ENCODE measurements around the gene UXS1. TPM values are rescaled to one million over a fixed set of nuclear protein-coding genes. Genes with fewer than 3 reads are reported as not detected.
"Not testable (repeated sequence)": the region's sequence is repeated elsewhere in the genome, so short reads cannot be mapped to it uniquely, and the experiment has no call there.

The UXS1 gene
- total RNA-seq: 100 to 1,000 TPM in 1 of 2 experiments, 10 to 100 TPM in 1; 95.3 to 100 TPM

DNA sequence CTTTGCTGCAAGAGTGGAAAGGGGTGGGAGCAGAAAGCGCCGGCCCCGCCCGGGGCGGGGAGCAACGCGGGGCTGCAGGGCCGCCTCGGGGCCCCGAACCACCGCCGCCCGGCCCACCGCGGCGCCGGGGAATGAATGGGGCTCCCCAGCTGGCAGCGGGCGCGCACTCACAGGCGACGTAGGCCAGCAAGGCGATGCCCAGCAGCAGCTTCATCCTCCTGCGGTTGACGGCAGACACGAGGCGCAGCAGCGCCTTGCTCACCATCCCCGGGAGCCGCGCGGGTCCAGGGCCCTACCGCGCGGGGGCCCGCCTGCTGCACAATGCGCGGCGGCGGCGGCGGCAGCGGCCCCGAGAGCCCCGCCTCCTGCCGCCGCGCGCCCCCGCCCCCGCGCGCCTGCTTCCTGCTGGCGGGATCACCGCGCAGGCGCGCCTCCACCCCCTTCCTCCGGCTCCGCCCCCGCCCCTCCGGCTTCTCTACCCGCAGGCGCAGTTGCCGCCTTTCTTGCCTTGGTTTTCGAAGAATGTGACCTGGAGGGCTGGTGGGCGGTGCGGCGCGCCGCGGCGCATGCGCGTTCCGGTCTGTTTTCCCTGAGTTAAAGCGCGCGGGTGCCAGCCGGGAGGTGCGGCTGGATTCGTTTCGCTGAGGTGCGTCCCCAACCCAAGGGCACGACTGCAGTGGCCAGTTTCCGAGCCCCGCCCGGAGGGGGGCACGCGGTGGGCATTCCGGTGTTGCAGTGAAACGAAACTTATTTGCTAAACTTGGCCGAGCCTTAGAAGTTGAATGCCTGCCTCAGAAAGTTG is at the start of gene UXS1:
TSS of gene UXS1 (minus strand) at position 325 of the 802 bp plus-strand sequence. CDS start at position 265, 60 bp downstream.
- Mint-ChIP-seq H3K36me3 (ENCODE audit: low read depth) (peaks cover 25% of the 10 kb centered on the region), H3K27ac (peak within 1 kb of the TSS; percentile 86), H3K9me3 (ENCODE audit: insufficient read depth) (no peaks in the 10 kb centered on the region), H3K4me3 (peak within 1 kb of the TSS; percentile 88), H3K4me1 (ENCODE audit: low read depth) (peaks cover 44% of the 10 kb centered on the region), H3K27me3 (ENCODE audit: low read depth) (peaks cover 2% of the 10 kb centered on the region)
- POLR2A ChIA-PET: interaction anchor here (0.6 to 3.0 kb wide), 5 partner anchors 34 to 100 kb away, joined by 3 to 62 read pairs (median 6); no protein-coding TSS in a partner anchor
- peak; percentile 84 for ATAC-seq
- peak; percentile 99 for DNase-seq
- CTCF ChIA-PET: interaction anchor here (0.6 to 1.8 kb wide), 4 partner anchors 12 to 1049 kb away, joined by 3 to 13 read pairs (median 4); no protein-coding TSS in a partner anchor

DNA sequence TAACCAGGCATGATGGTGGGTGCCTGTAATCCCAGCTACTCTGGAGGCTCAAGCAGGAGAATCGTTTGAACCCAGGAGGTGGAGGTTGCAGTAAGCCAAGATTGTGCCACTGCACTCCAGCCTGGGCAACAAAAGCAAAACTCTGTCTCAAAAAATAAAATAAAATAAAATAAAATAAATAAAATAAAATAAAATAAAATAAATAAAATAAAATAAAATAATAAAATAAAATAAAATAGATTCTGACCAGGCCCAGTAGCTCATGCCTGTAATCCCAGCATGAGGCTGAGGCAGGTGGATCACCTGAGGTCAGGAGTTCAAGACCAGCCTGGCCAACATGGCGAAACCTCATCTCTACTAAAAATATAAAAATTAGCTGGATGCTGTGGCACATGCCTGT is 45.4 kb upstream of the UXS1 start:
- H3K27ac Mint-ChIP-seq; H3K27me3 Mint-ChIP-seq (ENCODE audit: low read depth); CTCF ChIA-PET: not testable (repeated sequence)

DNA sequence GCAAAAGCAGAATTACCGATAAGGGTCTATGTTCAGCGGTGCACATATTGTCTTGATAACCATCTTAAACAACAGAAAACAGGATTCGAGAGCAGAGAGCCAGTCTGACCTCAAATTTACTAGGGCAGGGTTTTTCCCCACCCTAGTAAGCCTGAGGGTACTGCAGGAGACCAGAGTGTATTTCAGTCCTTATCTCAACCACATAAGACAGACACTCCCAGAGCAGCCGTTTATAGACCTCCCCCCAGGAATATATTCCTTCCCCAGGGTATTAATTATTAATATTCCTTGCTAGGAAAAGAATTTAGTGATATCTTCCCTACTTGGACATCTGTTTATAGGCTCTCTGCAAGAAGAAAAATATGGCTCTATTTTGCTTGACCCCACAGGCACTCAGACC is 41.3 kb upstream of the UXS1 start:
- H3K9me3 Mint-ChIP-seq (ENCODE audit: insufficient read depth): peaks cover 21% of the 10 kb centered on the region
- DNase-seq; H3K36me3 Mint-ChIP-seq (ENCODE audit: low read depth); H3K27me3 Mint-ChIP-seq (ENCODE audit: low read depth); H3K27ac Mint-ChIP-seq; CTCF ChIA-PET; ATAC-seq; H3K4me1 Mint-ChIP-seq (ENCODE audit: low read depth); H3K4me3 Mint-ChIP-seq; POLR2A ChIA-PET: not testable (repeated sequence)

More for the DNA sequence above, 45.4 kb upstream of the UXS1 start:
- H3K36me3 Mint-ChIP-seq (ENCODE audit: low read depth); ATAC-seq; H3K4me1 Mint-ChIP-seq (ENCODE audit: low read depth); POLR2A ChIA-PET; H3K4me3 Mint-ChIP-seq; DNase-seq: not testable (repeated sequence)
- H3K9me3 Mint-ChIP-seq (ENCODE audit: insufficient read depth): peaks cover 13% of the 10 kb centered on the region

DNA sequence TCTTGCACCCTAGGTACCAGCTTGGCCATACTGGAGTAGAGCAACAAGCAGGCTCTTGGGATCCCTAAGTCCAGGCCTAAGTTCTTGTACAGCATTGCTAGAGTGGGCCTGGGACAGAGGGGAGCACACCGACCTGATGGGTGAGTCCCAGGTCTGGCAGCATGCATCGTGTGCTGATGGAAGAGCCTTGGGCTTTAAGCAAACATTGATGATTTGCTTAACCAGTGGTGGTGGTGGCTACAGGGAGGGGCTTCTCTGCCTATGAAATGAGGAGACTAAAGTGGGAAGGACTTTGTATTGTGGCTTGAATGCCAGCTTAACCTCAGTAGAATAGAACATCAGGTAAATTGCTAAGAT is 39.2 kb upstream of the UXS1 start:
- Mint-ChIP-seq H3K9me3 (ENCODE audit: insufficient read depth) (peaks cover 21% of the 10 kb centered on the region), H3K27ac (no peak overlapping the region), H3K27me3 (ENCODE audit: low read depth) (peaks cover 3% of the 10 kb centered on the region), H3K4me1 (ENCODE audit: low read depth) (no peaks in the 10 kb centered on the region), H3K36me3 (ENCODE audit: low read depth) (peaks cover 4% of the 10 kb centered on the region), H3K4me3 (no peak overlapping the region)
- CTCF ChIA-PET: no interaction called here
- DNase-seq (no peak), ATAC-seq (no peak)
- POLR2A ChIA-PET: no interaction called here

DNA sequence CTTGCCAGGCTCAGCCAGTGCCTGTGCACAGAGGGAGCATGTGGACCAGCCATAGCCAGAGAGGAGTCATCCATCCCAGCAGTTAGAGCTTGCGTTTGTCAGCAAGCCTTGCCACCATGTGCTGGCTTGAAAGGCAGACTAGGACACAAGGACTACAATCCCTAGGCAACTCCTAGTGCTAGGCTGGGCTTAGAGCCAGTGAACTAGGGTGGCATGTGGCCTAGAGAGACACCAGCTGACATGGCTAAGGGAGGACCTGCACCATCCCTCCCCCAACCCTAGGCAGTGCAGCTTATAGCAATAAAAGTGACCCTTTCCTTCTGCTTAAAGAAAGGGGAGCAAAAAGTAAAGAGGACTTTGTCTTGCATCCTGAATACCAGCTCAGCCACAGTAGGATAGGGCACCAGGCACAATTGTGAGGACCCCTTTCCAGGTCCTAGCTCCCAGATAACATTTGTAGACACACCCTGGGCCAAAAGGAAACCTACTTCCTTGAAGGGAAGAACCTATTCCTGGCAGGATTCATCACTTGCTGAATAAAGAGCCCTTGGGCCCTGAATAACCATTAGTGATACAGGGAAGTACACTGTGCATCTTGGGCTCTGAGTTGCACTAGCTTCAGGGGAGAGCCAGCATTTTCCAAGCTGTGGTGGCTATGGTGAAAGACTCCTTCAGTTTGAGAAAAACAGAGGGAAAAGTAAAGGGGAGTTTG is 38.7 kb upstream of the UXS1 start:
- peaks cover 3% of the 10 kb centered on the region for H3K27me3 Mint-ChIP-seq (ENCODE audit: low read depth)
- POLR2A ChIA-PET: no interaction called here
- peaks cover 4% of the 10 kb centered on the region for H3K36me3 Mint-ChIP-seq (ENCODE audit: low read depth)
- CTCF ChIA-PET: no interaction called here
- H3K4me3 Mint-ChIP-seq: no peak overlapping the region
- no peak overlapping the region for H3K27ac Mint-ChIP-seq
- peaks cover 21% of the 10 kb centered on the region for H3K9me3 Mint-ChIP-seq (ENCODE audit: insufficient read depth)
- DNase-seq: no peak
- ATAC-seq: no peak
- H3K4me1 Mint-ChIP-seq (ENCODE audit: low read depth): no peaks in the 10 kb centered on the region

DNA sequence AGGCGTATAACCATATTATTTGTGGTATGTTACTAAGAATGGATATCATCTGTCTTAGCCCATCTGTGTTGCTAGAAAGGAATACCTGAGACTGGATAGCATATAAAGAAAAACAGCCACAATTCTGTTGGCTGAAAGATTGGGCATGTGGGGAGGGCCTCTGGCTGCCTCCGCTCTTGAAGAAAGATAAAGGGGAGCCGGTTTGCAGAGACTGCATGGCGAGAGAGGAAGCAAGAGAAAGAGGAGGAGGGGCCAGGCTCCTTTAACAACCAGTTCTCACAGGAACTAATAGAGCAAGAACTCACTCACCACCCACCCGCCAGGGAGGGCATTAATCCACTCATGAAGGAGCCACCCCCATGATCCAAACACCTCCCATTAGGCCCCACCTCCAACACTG is 29.2 kb upstream of the UXS1 start:
- H3K4me1 Mint-ChIP-seq (ENCODE audit: low read depth): no peaks in the 10 kb centered on the region
- DNase-seq: no peak
- ChIA-PET CTCF (no interaction called here), POLR2A (no interaction called here)
- H3K4me3 Mint-ChIP-seq: no peak overlapping the region
- H3K27me3 Mint-ChIP-seq (ENCODE audit: low read depth): no peaks in the 10 kb centered on the region
- no peak for ATAC-seq
- no peak overlapping the region for H3K27ac Mint-ChIP-seq
- H3K36me3 Mint-ChIP-seq (ENCODE audit: low read depth): no peaks in the 10 kb centered on the region
- no peaks in the 10 kb centered on the region for H3K9me3 Mint-ChIP-seq (ENCODE audit: insufficient read depth)

DNA sequence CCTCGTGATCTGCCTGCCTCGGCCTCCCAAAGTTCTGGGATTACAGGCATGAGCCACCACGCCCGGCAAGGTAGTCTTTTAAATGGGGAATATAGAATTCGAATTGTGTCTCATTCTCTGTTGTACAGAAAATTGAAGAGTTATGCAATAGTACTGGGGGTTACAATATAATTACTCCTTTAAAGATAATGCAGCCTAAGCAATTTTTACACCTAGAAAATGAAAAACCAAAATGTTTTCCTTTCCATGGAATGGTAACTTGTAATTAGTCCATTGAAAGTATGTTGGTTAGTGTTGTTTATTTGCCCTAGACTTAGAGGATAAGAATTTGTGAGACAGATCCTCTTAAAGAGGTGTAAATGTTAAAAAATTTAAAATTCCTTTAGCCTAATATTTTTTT is 28.0 kb upstream of the UXS1 start:
- H3K4me1 Mint-ChIP-seq (ENCODE audit: low read depth); ATAC-seq; DNase-seq; H3K4me3 Mint-ChIP-seq; H3K9me3 Mint-ChIP-seq (ENCODE audit: insufficient read depth); H3K27me3 Mint-ChIP-seq (ENCODE audit: low read depth); H3K36me3 Mint-ChIP-seq (ENCODE audit: low read depth); POLR2A ChIA-PET; CTCF ChIA-PET; H3K27ac Mint-ChIP-seq: not testable (repeated sequence)

DNA sequence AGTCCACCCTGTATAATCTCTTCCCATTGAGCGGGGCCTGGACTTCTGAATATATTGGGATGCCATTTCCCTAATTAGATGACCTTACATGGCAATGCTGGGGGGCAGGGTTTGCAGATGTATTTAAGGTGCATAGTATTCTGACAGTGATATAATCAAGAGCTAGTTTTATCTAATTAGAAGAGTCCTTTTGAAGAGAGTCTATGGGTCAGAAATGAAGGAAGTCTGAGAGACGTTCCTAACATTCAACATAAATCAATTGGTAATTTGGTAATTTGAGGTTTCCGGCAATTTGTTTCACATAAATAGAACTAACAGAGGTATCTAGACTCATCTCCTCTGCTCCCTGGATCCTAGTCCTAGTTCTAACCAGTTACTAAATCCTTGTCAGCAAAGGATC is 25.7 kb upstream of the UXS1 start:
- ATAC-seq (no peak), DNase-seq (no peak)
- no peak overlapping the region for H3K4me3 Mint-ChIP-seq
- peaks cover 7% of the 10 kb centered on the region for H3K4me1 Mint-ChIP-seq (ENCODE audit: low read depth)
- no peak overlapping the region for H3K27ac Mint-ChIP-seq
- POLR2A ChIA-PET: no interaction called here
- CTCF ChIA-PET: no interaction called here
- H3K27me3 Mint-ChIP-seq (ENCODE audit: low read depth): peaks cover 4% of the 10 kb centered on the region
- H3K9me3 Mint-ChIP-seq (ENCODE audit: insufficient read depth): peaks cover 4% of the 10 kb centered on the region
- H3K36me3 Mint-ChIP-seq (ENCODE audit: low read depth): no peaks in the 10 kb centered on the region

DNA sequence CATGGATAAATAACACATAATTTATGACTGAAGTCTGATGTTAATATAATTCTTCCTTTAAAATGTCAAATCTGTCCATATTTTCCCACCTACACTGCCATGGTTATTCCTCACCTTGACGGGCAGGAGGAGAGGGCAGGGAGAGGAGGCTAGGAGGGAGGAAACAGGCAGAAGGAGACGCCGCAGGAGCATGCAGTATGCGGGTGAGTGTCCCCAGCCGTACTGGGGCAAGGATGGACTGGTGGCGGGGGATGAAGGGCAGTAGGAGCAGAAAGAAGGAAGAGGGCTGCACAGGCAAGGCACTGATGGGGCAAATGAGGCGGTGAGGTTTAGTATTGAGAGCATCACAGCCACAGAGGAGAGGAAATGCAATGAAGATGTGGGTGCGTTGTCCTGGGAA is 25.1 kb upstream of the UXS1 start:
- H3K4me1 Mint-ChIP-seq (ENCODE audit: low read depth); CTCF ChIA-PET; H3K27ac Mint-ChIP-seq; H3K27me3 Mint-ChIP-seq (ENCODE audit: low read depth); ATAC-seq; H3K4me3 Mint-ChIP-seq; H3K9me3 Mint-ChIP-seq (ENCODE audit: insufficient read depth); H3K36me3 Mint-ChIP-seq (ENCODE audit: low read depth); DNase-seq: not testable (repeated sequence)
- POLR2A ChIA-PET: interaction anchor here (0.6 kb wide), 1 partner anchor 48 kb away, joined by 3 read pairs; no protein-coding TSS in a partner anchor

DNA sequence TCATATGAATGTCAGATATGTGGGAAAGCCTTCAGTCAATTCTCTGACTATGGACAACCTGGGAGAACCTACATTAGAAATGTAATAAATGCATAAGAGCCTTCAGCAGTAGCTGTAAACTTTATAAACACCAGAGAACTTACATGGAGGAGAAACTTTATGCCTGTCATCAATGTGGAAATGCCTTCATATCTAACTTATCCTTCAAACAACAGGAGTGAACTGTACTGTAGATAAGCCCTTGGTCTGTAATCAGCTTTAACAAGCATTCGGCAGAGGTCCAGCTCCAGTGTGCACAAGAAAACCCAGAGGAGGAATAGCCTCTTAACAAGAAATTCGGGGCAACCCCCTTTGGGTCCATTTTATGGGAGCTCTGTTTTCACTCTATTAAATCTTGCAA is 14.8 kb upstream of the UXS1 start:
- no peak for ATAC-seq
- Mint-ChIP-seq H3K4me1 (ENCODE audit: low read depth) (peaks cover 10% of the 10 kb centered on the region), H3K4me3 (no peak overlapping the region), H3K36me3 (ENCODE audit: low read depth) (peaks cover 4% of the 10 kb centered on the region), H3K27me3 (ENCODE audit: low read depth) (no peaks in the 10 kb centered on the region), H3K9me3 (ENCODE audit: insufficient read depth) (peaks cover 13% of the 10 kb centered on the region), H3K27ac (no peak overlapping the region)
- POLR2A ChIA-PET: interaction anchor here (1.1 kb wide), 1 partner anchor 48 kb away, joined by 4 read pairs; no protein-coding TSS in a partner anchor
- no peak for DNase-seq
- CTCF ChIA-PET: interaction anchor here (0.6 kb wide), 1 partner anchor 1359 kb away, joined by 3 read pairs; no protein-coding TSS in a partner anchor

DNA sequence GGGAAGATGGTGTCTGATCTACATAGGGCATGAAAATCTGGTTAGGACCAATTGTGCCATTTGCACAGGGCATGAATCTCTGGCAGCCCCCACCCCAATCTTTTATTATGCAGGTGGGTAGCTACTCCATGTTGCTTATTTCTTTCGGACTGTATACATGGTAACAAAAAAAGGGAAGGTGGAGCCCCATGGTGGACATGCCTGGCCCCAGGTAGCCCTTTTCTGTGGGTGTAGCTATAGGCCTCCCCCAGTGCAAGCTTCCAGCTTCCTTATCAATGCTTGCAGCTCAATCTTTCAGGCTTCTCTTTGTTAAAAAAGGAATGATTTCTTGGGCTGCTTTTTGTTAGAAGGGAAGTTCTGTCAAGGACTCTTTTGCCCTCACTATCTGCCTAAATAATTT is 14.3 kb upstream of the UXS1 start:
- CTCF ChIA-PET: no interaction called here

DNA sequence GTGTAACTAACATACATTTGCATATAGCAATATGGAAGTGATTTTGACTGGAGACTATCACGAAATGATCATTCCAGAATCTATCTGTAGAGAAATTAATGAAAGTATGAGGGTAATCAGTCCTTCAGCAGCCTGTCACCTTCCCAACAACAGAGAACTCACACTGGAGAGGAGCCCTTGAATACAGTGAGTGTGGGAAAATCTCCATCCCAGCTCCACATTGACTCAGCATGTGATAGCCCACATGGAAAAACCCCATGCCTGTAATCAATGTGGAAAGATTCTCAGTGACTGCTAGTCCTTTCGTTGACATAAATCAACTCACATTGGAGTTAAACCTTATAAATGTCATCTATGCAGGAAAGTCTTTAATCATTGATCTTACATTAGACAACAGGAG is 13.1 kb upstream of the UXS1 start:
- no peak for DNase-seq
- Mint-ChIP-seq H3K27ac (no peak overlapping the region), H3K4me3 (no peak overlapping the region), H3K27me3 (ENCODE audit: low read depth) (peaks cover 3% of the 10 kb centered on the region), H3K4me1 (ENCODE audit: low read depth) (peaks cover 10% of the 10 kb centered on the region), H3K36me3 (ENCODE audit: low read depth) (peaks cover 4% of the 10 kb centered on the region), H3K9me3 (ENCODE audit: insufficient read depth) (peaks cover 13% of the 10 kb centered on the region)
- no peak for ATAC-seq
- ChIA-PET CTCF (no interaction called here), POLR2A (no interaction called here)

More for the DNA sequence above, 14.3 kb upstream of the UXS1 start:
- peaks cover 10% of the 10 kb centered on the region for H3K4me1 Mint-ChIP-seq (ENCODE audit: low read depth)
- H3K36me3 Mint-ChIP-seq (ENCODE audit: low read depth): peaks cover 4% of the 10 kb centered on the region
- H3K4me3 Mint-ChIP-seq: no peak overlapping the region
- ATAC-seq: no peak
- POLR2A ChIA-PET: no interaction called here
- peaks cover 13% of the 10 kb centered on the region for H3K9me3 Mint-ChIP-seq (ENCODE audit: insufficient read depth)
- no peak overlapping the region for H3K27ac Mint-ChIP-seq
- DNase-seq: no peak
- peaks cover 2% of the 10 kb centered on the region for H3K27me3 Mint-ChIP-seq (ENCODE audit: low read depth)

Data from activated CD8-positive, alpha-beta T cell treated with anti-CD3 and anti-CD28 coated beads, Interleukin-2, amount 10 ng/mL, durations not matched to agents 7 days and 5 days (primary cell).